Ectodermal cell (in vitro differentiated cells): ENCODE results near the gene FBXL19.

ENCODE experiments used
- H3K27ac ChIP-seq: 2 replicates; pipeline ENCODE4 v1.7.0; 2013; ENCODE audit warnings: mild to moderate bottlenecking, low read depth, low read length; ENCODE audit not compliant: insufficient read depth, poor library complexity, severe bottlenecking
- H3K27me3 ChIP-seq: 2 replicates; pipeline ENCODE4 v1.7.0; 2013; ENCODE audit warnings: mild to moderate bottlenecking, low read length; ENCODE audit not compliant: insufficient read depth, control insufficient read depth, poor library complexity, severe bottlenecking
- H3K36me3 ChIP-seq: one replicate; pipeline ENCODE4 v1.7.0; 2013; ENCODE audit warnings: low read length; ENCODE audit not compliant: control insufficient read depth, insufficient read depth
- H3K4me1 ChIP-seq: one replicate; pipeline ENCODE4 v1.7.0; 2013; ENCODE audit warnings: low read length; ENCODE audit not compliant: control insufficient read depth, insufficient read depth
- H3K4me3 ChIP-seq: 2 replicates; pipeline ENCODE4 v1.7.0; 2013; ENCODE audit warnings: low read depth, low read length, control low read depth; ENCODE audit not compliant: insufficient read depth
- H3K9me3 ChIP-seq: 2 replicates; pipeline ENCODE4 v1.7.0; 2013; ENCODE audit warnings: mild to moderate bottlenecking, low read length, moderate library complexity; ENCODE audit not compliant: control insufficient read depth
- WGBS, 2 experiments: methylation state at CpG; one replicate each; pipeline ENCODE4 v1.1.7; 2013; ENCODE audit warnings: missing lambda C conversion rate in 2 of 2; 5-methylcytosine and 5-hydroxymethylcytosine counted together

FBXL19 gene

DNA sequence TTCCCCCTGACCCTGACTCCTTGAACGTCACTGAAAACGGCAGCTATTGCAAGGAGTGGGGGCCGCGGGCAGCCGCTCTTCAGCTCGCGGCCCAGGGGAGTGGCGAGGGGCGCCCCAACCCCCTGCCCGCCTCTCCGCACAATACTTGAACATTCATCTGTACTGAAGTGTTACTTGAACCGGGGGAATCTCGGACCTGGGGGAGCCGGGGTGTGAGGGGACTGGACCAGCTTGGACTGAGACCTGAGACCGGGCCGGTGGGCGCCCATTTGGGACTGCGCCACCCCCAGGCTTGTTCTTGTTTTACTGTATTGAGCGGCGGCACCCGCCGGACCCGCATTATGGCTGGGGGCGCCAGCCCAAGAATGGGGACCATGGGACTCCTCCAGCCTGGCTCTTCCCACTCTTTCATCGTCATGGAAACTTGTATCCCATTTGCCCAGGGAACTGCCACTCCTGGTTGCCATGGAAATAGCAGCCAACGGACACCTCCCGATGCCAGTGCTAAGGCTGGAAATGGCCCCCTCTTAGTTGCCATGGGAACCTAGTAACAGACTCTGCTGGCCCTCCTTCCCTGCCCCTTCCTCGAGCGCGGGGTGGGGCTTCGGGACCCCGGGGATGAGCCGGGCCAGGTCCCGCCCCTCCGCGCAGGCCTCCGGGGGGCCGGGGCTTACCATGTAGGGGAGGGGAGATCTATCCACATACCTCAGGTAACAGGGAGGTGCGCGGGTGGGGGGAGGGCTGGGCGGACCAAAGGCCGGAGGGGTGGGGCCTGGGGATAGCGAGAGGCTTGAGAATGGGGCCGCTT, 24.7 kb downstream of the FBXL19 start:
- Histone ChIP-seq H3K4me1 (peaks cover 12% of the 10 kb centered on the region), H3K9me3 (no peaks in the 10 kb centered on the region), H3K27ac (peak overlapping the region; percentile 97), H3K27me3 (no peaks in the 10 kb centered on the region), H3K4me3 (peak overlapping the region; percentile 87), H3K36me3 (peaks cover 16% of the 10 kb centered on the region)
- 1% methylated on average over 36 to 44 of the region's 44 CpGs for WGBS, 2 experiments

DNA sequence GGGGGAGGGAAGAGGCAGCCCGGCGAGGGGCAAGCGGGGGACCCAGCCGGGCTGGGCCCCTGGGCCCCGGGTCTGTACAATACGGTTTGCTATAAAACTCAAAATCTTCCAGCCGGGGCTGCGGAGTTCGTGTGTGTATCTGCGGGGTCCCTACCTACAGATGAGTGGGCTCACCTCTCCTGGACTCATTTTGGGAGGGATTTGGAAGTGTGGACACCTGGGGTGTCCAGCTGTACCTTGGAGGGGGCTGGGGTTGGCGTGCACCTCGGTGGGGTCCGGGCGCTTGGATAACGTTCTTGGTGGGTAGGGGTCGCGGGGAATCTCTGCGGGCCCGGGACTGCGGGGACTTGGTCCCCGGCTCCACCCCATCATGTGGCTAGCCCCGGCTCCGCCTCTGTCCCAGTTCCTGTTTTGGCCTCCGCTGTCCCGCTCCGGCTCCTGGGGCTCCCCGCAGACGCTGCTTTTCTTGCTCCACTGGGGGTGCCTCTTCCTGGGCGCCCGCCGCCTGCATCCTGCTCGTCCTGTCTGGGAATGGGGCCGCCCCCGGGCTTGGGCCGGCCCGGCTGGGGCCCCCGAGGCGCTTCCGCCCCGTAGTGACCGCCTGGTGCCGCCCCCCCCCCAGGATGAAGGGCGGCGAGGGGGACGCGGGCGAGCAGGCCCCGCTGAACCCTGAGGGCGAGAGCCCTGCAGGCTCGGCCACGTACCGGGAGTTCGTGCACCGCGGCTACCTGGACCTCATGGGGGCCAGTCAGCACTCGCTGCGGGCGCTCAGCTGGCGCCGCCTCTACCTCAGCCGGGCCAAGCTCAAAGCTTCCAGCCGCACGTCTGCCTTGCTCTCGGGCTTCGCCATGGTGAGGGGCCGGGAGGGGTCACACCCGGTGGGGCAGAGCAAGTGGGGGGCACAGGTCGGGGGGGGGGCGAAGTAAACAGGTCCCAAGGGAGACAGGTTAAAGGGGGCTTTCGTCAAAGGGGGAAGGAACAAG, 25.6 kb downstream of the FBXL19 start, which contains the start of gene ORAI3:
TSS of gene ORAI3 (plus strand) at position 402 of the 983 bp plus-strand sequence. CDS start at position 624, 222 bp downstream.
- no peaks in the 10 kb centered on the region for H3K9me3 ChIP-seq
- 0% methylated on average over 70 of the region's 70 CpGs for WGBS, 2 experiments

GRCh38 chr16:30949650-30950515, 26.5 kb downstream of the FBXL19 start:
- no peaks in the 10 kb centered on the region for H3K27me3 ChIP-seq
- no peak overlapping the region for H3K27ac ChIP-seq
- peaks cover 19% of the 10 kb centered on the region for H3K4me1 ChIP-seq
- 12 to 14% methylated on average over 21 of the region's 21 CpGs for WGBS, 2 experiments
- peaks cover 2% of the 10 kb centered on the region for H3K36me3 ChIP-seq
- peak overlapping the region; percentile 87 for H3K4me3 ChIP-seq
- H3K9me3 ChIP-seq = no peaks in the 10 kb centered on the region

More for the DNA sequence above, 25.6 kb downstream of the FBXL19 start, which contains the start of gene ORAI3:
- H3K4me1 ChIP-seq = peaks cover 16% of the 10 kb centered on the region
- H3K27ac ChIP-seq = peak within 1 kb of the TSS; percentile 97
- no peaks in the 10 kb centered on the region for H3K27me3 ChIP-seq
- peaks cover 11% of the 10 kb centered on the region for H3K36me3 ChIP-seq
- peak within 1 kb of the TSS; percentile 87 for H3K4me3 ChIP-seq

- H3K4me1 ChIP-seq = peaks cover 19% of the 10 kb centered on the region
- H3K9me3 ChIP-seq = no peaks in the 10 kb centered on the region
- H3K27me3 ChIP-seq = no peaks in the 10 kb centered on the region
- H3K36me3 ChIP-seq = no peaks in the 10 kb centered on the region
- 86 to 89% methylated on average over 8 of the region's 8 CpGs for WGBS, 2 experiments
- no peak overlapping the region for H3K27ac ChIP-seq
- peak overlapping the region; percentile 87 for H3K4me3 ChIP-seq
Observed at GRCh38 chr16:30950516-30951065, 27.2 kb downstream of the FBXL19 start.

GRCh38 chr16:30951193-30951592, 27.8 kb downstream of the FBXL19 start:
- Histone ChIP-seq H3K27me3 (no peaks in the 10 kb centered on the region), H3K9me3 (no peaks in the 10 kb centered on the region), H3K27ac (no peak overlapping the region), H3K4me1 (peaks cover 19% of the 10 kb centered on the region), H3K4me3 (no peak overlapping the region), H3K36me3 (no peaks in the 10 kb centered on the region)
- WGBS, 2 experiments = 88 to 97% methylated on average over 1 of the region's 1 CpG

DNA sequence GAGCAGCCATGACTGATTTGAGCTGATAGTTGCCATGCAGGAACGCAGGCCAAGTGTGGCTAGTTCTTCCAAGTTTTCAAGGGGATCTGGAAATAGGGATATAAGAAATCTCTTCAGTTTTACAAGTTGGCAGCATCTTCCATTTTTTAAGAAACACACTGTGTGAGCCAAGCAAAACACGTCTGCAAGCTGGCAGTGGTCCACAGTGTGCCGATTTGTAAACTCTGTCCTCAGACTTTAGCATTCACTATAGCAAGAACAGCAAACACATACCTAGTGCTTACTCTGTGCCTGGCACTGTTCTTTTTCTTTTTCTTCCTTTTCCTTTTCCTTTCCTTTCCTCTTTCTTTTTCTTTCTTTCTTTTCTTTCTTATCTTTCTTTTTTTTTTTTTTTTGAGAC, 28.4 kb downstream of the FBXL19 start:
- H3K27ac ChIP-seq = no peak overlapping the region
- no peaks in the 10 kb centered on the region for H3K9me3 ChIP-seq
- no peaks in the 10 kb centered on the region for H3K27me3 ChIP-seq
- H3K36me3 ChIP-seq = no peaks in the 10 kb centered on the region
- no peak overlapping the region for H3K4me3 ChIP-seq
- WGBS, 2 experiments = 93 to 95% methylated on average over 3 of the region's 3 CpGs
- H3K4me1 ChIP-seq = peaks cover 19% of the 10 kb centered on the region

- no peak overlapping the region for H3K27ac ChIP-seq
- H3K9me3 ChIP-seq = no peaks in the 10 kb centered on the region
- peaks cover 13% of the 10 kb centered on the region for H3K4me1 ChIP-seq
- no peak overlapping the region for H3K4me3 ChIP-seq
- no peaks in the 10 kb centered on the region for H3K27me3 ChIP-seq
- WGBS, 2 experiments = 78 to 80% methylated on average over 9 of the region's 9 CpGs
- H3K36me3 ChIP-seq = no peaks in the 10 kb centered on the region
Observed at GRCh38 chr16:30953111-30953510, 29.7 kb downstream of the FBXL19 start.

DNA sequence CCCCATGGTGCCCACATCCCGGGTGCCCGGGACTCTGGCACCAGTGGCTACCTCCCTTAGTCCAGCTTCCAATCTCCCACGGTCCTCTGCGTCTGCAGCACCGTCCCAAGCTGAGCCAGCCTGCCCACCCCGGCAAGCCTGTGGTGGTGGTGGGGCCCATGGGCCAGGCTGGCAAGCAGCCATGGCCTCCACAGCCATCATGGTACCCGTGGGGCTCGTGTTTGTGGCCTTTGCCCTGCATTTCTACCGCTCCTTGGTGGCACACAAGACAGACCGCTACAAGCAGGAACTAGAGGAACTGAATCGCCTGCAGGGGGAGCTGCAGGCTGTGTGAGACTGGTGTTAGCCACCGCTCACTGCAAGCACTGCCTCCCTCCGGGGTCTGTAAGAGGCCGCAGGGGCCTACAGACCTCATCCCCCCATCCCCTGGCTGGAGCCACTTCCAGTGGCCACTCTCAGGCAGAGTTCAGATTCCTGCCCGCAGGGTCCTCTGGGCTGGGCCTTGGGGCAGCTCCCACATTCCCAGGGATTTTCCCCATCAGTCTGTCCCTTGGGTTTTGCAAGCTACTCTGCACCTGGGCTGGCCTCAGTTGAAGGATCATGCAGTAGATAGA, 30.2 kb downstream of the FBXL19 start:
- H3K27ac ChIP-seq = peak overlapping the region; percentile 63
- H3K27me3 ChIP-seq = no peaks in the 10 kb centered on the region
- peaks cover 15% of the 10 kb centered on the region for H3K4me1 ChIP-seq

DNA sequence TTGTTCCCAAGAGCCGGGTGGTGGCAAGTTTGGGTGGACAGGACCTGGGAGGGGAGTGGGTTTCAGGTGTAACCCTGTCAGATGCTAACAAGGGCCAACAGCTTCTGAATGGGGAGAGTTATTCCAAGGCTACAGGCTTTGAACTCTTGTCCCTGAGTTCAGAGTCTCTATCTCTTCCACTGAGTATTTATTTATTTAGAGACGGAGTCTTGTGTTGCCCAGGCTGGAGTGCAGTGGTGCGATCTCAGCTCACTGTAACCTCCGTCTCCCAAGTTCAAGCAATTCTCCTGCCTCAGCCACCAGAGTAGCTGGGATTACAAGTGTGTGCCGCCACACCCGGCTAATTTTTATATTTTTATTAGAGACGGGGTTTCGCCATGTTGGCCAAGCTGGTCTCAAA, 31.6 kb downstream of the FBXL19 start:
- WGBS, 2 experiments = 94 to 96% methylated on average over 8 of the region's 8 CpGs
- H3K4me1 ChIP-seq = peaks cover 19% of the 10 kb centered on the region
- no peak overlapping the region for H3K4me3 ChIP-seq
- H3K36me3 ChIP-seq = peaks cover 6% of the 10 kb centered on the region
- H3K27ac ChIP-seq = no peak overlapping the region
- no peaks in the 10 kb centered on the region for H3K9me3 ChIP-seq
- H3K27me3 ChIP-seq = no peaks in the 10 kb centered on the region

More for the DNA sequence above, 30.2 kb downstream of the FBXL19 start:
- 38 to 39% methylated on average over 15 of the region's 15 CpGs for WGBS, 2 experiments
- no peaks in the 10 kb centered on the region for H3K9me3 ChIP-seq
- H3K4me3 ChIP-seq = no peak overlapping the region
- no peaks in the 10 kb centered on the region for H3K36me3 ChIP-seq
